Fibroblast of the aortic adventitia (primary cell): ENCODE results near the gene ZNF217. TPM values are rescaled to one million over a fixed set of nuclear protein-coding genes. Genes with fewer than 3 reads are reported as not detected.
"Not testable (repeated sequence)": the region's sequence is repeated elsewhere in the genome, so short reads cannot be mapped to it uniquely, and the experiment has no call there.

ENCODE experiments used
- DNase-seq: peaks from one replicate; pipeline ENCODE4 v3.0.0-alpha.2; 2010; ENCODE audit warnings: low read depth
- H3K4me3 ChIP-seq: 2 replicates; pipeline ENCODE4 v1.5.1; 2011; ENCODE audit warnings: low read depth, mild to moderate bottlenecking, control low read depth, low read length, moderate library complexity
- CTCF ChIP-seq: IDR thresholded peaks from 2 replicates; pipeline ENCODE4 v1.5.1; 2011; ENCODE audit warnings: mild to moderate bottlenecking, low read length, control low read depth, inconsistent platforms; ENCODE audit not compliant: insufficient read depth
- total RNA-seq: library from RNA; depleted of rRNA; stranded (reverse); fragments of >200 nt; gene quantifications from 2 replicates; pipeline ENCODE4 v1.2.3, GENCODE V29; 2012; ENCODE audit warnings: low replicate concordance

ZNF217 gene
- total RNA-seq, 1 donor, result 32.3 TPM

GRCh38 chr20:53565254-53565653, 28.4 kb downstream of the ZNF217 start:
- TF ChIP-seq CTCF, result no peak
- H3K4me3 ChIP-seq, result no peak overlapping the region
- DNase-seq, result no peak

GRCh38 chr20:53562104-53562764, 31.4 kb downstream of the ZNF217 start:
- DNase-seq, result not testable (repeated sequence)

GRCh38 chr20:53561505-53561904, 32.1 kb downstream of the ZNF217 start:
- TF ChIP-seq CTCF, result no peak
- no peak overlapping the region for H3K4me3 ChIP-seq
- no peak for DNase-seq

More at GRCh38 chr20:53562104-53562764, 31.4 kb downstream of the ZNF217 start:
- H3K4me3 ChIP-seq, result not testable (repeated sequence)

- no peak overlapping the region for H3K4me3 ChIP-seq
- DNase-seq, result no peak
- no peak for TF ChIP-seq CTCF
Observed at GRCh38 chr20:53559816-53560215, 33.8 kb downstream of the ZNF217 start.

- DNase-seq, result no peak
- H3K4me3 ChIP-seq, result no peak overlapping the region
- TF ChIP-seq CTCF, result no peak
Observed at GRCh38 chr20:53557130-53557529, 36.5 kb downstream of the ZNF217 start.

- no peak for TF ChIP-seq CTCF
- DNase-seq, result no peak
- no peak overlapping the region for H3K4me3 ChIP-seq
Observed at GRCh38 chr20:53556267-53556897, 37.3 kb downstream of the ZNF217 start.

- DNase-seq, result no peak
- TF ChIP-seq CTCF, result no peak
- H3K4me3 ChIP-seq, result no peak overlapping the region
Observed at GRCh38 chr20:53555816-53556215, 37.8 kb downstream of the ZNF217 start.
